CD14-positive monocyte (primary cell): ENCODE measurements around the gene PDZRN3. TPM values are rescaled to one million over a fixed set of nuclear protein-coding genes. Genes with fewer than 3 reads are reported as not detected.

Source experiments
- DNase-seq, 3 donors: peaks; one replicate each; pipeline ENCODE4 v3.0.0-alpha.2; 2011 to 2022
- H2AFZ ChIP-seq: 2 replicates; pipeline ENCODE4 v1.6.0; 2012; ENCODE audit warnings: mild to moderate bottlenecking, low read depth, low read length, inconsistent platforms; ENCODE audit not compliant: insufficient read depth, poor library complexity, severe bottlenecking
- H3K27ac ChIP-seq, 2 donors: 1 replicate in 1 of 2; 2 replicates in 1 of 2; pipeline ENCODE4 v1.5.1; 2012 to 2013; ENCODE audit warnings: low read length in 2 of 2, control low read depth in 1 of 2, inconsistent platforms in 1 of 2, low read depth in 1 of 2, mild to moderate bottlenecking in 1 of 2
- H3K27me3 ChIP-seq, 2 donors: one replicate each; pipeline versions ENCODE4 v1.6.0 to v1.6.1; 2011 to 2013; ENCODE audit warnings: low read length in 2 of 2; ENCODE audit not compliant: control insufficient read depth in 2 of 2, insufficient read depth in 2 of 2
- H3K36me3 ChIP-seq, 2 donors: replicated peaks in 1 of 2; 1 replicate in 1 of 2; 2 replicates in 1 of 2; pipeline versions ENCODE4 v1.5.1 to v1.6.1; 2012 to 2013; ENCODE audit warnings: low read length in 2 of 2, control low read depth in 1 of 2, inconsistent platforms in 1 of 2, mild to moderate bottlenecking in 1 of 2; ENCODE audit not compliant: insufficient read depth in 2 of 2, control insufficient read depth in 1 of 2
- H3K4me1 ChIP-seq, 2 donors: 1 replicate in 1 of 2; 2 replicates in 1 of 2; pipeline versions ENCODE4 v1.5.1 to v1.6.1; 2012 to 2013; ENCODE audit warnings: low read length in 2 of 2, control low read depth in 1 of 2, inconsistent platforms in 1 of 2, mild to moderate bottlenecking in 1 of 2, moderate library complexity in 1 of 2; ENCODE audit not compliant: insufficient read depth in 2 of 2, control insufficient read depth in 1 of 2
- H3K4me2 ChIP-seq: replicated peaks from 2 replicates; pipeline ENCODE3; 2012; ENCODE audit warnings: low read length, moderate library complexity, mild to moderate bottlenecking; ENCODE audit not compliant: poor library complexity, severe bottlenecking; ENCODE audit errors: extremely low read depth
- H3K4me3 ChIP-seq, 3 experiments: fragments of 200-600 bp in 1 of 3; sonication (generic) in 1 of 3; replicated peaks in 1 of 3; 1 replicate in 2 of 3; 2 replicates in 1 of 3; pipeline ENCODE4 v1.5.1; 2011 to 2013; ENCODE audit warnings: low read length in 3 of 3, mild to moderate bottlenecking in 3 of 3, control low read depth in 2 of 3, low read depth in 2 of 3, inconsistent platforms in 1 of 3, moderate library complexity in 1 of 3
- H3K79me2 ChIP-seq: 2 replicates; pipeline ENCODE4 v1.6.0; 2012; ENCODE audit warnings: mild to moderate bottlenecking, control low read depth, inconsistent platforms, low read length, moderate library complexity; ENCODE audit not compliant: insufficient read depth
- H3K9ac ChIP-seq: 2 replicates; pipeline ENCODE4 v1.6.0; 2017; ENCODE audit warnings: low read length, mild to moderate bottlenecking; ENCODE audit not compliant: insufficient read depth, poor library complexity, severe bottlenecking
- H3K9me3 ChIP-seq, 2 donors: replicated peaks in 1 of 2; 1 replicate in 1 of 2; 2 replicates in 1 of 2; pipeline versions ENCODE4 v1.5.1 to v1.6.1; 2012 to 2013; ENCODE audit warnings: low read length in 2 of 2, control low read depth in 1 of 2; ENCODE audit not compliant: control insufficient read depth in 1 of 2, insufficient read depth in 1 of 2
- H4K20me1 ChIP-seq: 2 replicates; pipeline ENCODE4 v1.6.0; 2012; ENCODE audit warnings: mild to moderate bottlenecking, low read length, control low read depth, moderate library complexity; ENCODE audit not compliant: insufficient read depth
- H3K27ac Mint-ChIP-seq, 7 donors: one replicate each; pipeline ENCODE4 v1.8.0; 2020; ENCODE audit warnings: mild to moderate bottlenecking in 7 of 7, mixed read lengths in 7 of 7, moderate library complexity in 6 of 7, inconsistent platforms in 2 of 7
- H3K27me3 Mint-ChIP-seq, 3 donors: one replicate each; pipeline ENCODE4 v1.8.0; 2021 to 2022; ENCODE audit warnings: low read depth in 3 of 3, mild to moderate bottlenecking in 3 of 3, mixed read lengths in 3 of 3, moderate library complexity in 3 of 3, inconsistent platforms in 1 of 3
- H3K36me3 Mint-ChIP-seq, 2 donors: one replicate each; pipeline ENCODE4 v1.8.0; 2020; ENCODE audit warnings: mixed read lengths in 2 of 2, inconsistent platforms in 1 of 2, mild to moderate bottlenecking in 1 of 2
- H3K4me1 Mint-ChIP-seq: one replicate; pipeline ENCODE4 v1.8.0; 2020; ENCODE audit warnings: mild to moderate bottlenecking, mixed read lengths
- H3K4me3 Mint-ChIP-seq, 2 donors: one replicate each; pipeline ENCODE4 v1.8.0; 2020; ENCODE audit warnings: mild to moderate bottlenecking in 2 of 2, mixed read lengths in 2 of 2, moderate library complexity in 1 of 2
- H3K9me3 Mint-ChIP-seq, 7 donors: one replicate each; pipeline ENCODE4 v1.8.0; 2020 to 2022; ENCODE audit warnings: mixed read lengths in 7 of 7, mild to moderate bottlenecking in 6 of 7, moderate library complexity in 6 of 7, inconsistent platforms in 2 of 7
- WGBS: methylation state at CpG from one replicate; pipeline ENCODE4 v1.1.5; 2013; ENCODE audit warnings: missing lambda C conversion rate; ENCODE audit not compliant: insufficient coverage; 5-methylcytosine and 5-hydroxymethylcytosine counted together
- intact Hi-C, 2 donors: fragments of 100-400 bp; cut with micrococcal nuclease; formaldehyde crosslinking; loops; one replicate each; pipeline versions ENCODE4 v1.15.0 to v1.15.1; 2023
- polyA plus RNA-seq, 3 donors: library from polyadenylated mRNA; depleted of rRNA in 1 of 3; unstranded in 2 of 3; stranded (reverse) in 1 of 3; fragments of 300-500 nt in 2 of 3; fragments of >200 nt in 1 of 3; fragmentation: Illumina TruSeq in 2 of 3; gene quantifications; 1 replicate in 2 of 3; 2 replicates in 1 of 3; pipeline ENCODE4 v1.2.3, GENCODE V29; 2012 to 2021
- TF ChIP-seq, protein P1 (sequence below): fragments of 200-600 bp; IDR thresholded peaks from one replicate; pipeline ENCODE4 v1.8.0; 2022; ENCODE audit warnings: antibody characterized with exemption, mild to moderate bottlenecking

The PDZRN3 gene
- polyA plus RNA-seq, 3 donors: not detected

GRCh38 chr3:73616056-73616455 is 8.7 kb downstream of the PDZRN3 start:
- H3K27me3 Mint-ChIP-seq: peaks cover 0 to 1% (median 0%) of the 10 kb centered on the region in 3 donors
- no peaks in the 10 kb centered on the region for H3K36me3 Mint-ChIP-seq
- TF ChIP-seq, protein P1, sequence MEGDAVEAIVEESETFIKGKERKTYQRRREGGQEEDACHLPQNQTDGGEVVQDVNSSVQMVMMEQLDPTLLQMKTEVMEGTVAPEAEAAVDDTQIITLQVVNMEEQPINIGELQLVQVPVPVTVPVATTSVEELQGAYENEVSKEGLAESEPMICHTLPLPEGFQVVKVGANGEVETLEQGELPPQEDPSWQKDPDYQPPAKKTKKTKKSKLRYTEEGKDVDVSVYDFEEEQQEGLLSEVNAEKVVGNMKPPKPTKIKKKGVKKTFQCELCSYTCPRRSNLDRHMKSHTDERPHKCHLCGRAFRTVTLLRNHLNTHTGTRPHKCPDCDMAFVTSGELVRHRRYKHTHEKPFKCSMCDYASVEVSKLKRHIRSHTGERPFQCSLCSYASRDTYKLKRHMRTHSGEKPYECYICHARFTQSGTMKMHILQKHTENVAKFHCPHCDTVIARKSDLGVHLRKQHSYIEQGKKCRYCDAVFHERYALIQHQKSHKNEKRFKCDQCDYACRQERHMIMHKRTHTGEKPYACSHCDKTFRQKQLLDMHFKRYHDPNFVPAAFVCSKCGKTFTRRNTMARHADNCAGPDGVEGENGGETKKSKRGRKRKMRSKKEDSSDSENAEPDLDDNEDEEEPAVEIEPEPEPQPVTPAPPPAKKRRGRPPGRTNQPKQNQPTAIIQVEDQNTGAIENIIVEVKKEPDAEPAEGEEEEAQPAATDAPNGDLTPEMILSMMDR: no peak
- 100% methylated on average over 3 of the region's 3 CpGs for WGBS
- no peaks in the 10 kb centered on the region for H3K4me1 ChIP-seq
- H3K4me2 ChIP-seq: no peak overlapping the region
- no peaks in the 10 kb centered on the region for H3K36me3 ChIP-seq
- H3K4me3 Mint-ChIP-seq: no peak overlapping the region
- no peaks in the 10 kb centered on the region for H3K9me3 ChIP-seq
- H3K27ac ChIP-seq: no peak overlapping the region
- H3K27me3 ChIP-seq: no peaks in the 10 kb centered on the region
- DNase-seq: no peak
- H2AFZ ChIP-seq: no peak overlapping the region
- no peak overlapping the region for H3K9ac ChIP-seq
- H4K20me1 ChIP-seq: no peaks in the 10 kb centered on the region
- no peak overlapping the region for H3K27ac Mint-ChIP-seq
- H3K4me1 Mint-ChIP-seq: no peaks in the 10 kb centered on the region
- no peak overlapping the region for H3K4me3 ChIP-seq
- peaks cover 0 to 1% (median 0%) of the 10 kb centered on the region in 7 donors for H3K9me3 Mint-ChIP-seq
- H3K79me2 ChIP-seq: no peaks in the 10 kb centered on the region
- intact Hi-C loops: no loop called here

DNA sequence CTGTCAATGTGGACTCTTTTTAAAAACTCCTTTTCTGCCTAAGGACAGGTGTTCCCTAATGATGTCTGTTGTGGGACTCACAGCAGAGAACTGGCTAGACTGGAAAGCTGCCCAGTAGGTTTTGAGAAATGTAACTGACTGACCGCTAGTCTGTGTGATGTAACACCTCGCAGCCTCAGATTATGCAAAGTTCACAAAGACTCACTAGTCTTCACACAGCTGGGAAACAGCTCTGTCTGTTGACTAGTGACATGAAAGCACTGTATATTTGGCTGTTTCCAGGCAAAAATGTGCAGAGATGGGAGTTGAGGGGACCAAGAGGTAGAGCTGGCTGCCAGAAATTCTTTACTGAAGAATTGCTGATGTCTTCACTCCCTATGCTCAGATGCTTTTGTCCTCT is 10.3 kb downstream of the PDZRN3 start:
- H3K36me3 Mint-ChIP-seq: no peaks in the 10 kb centered on the region

More for the DNA sequence above, 10.3 kb downstream of the PDZRN3 start:
- no peaks in the 10 kb centered on the region for H3K79me2 ChIP-seq
- H3K9me3 Mint-ChIP-seq: peaks cover 0 to 1% (median 0%) of the 10 kb centered on the region in 7 donors
- TF ChIP-seq, protein P1: no peak
- no peak overlapping the region for H3K27ac Mint-ChIP-seq
- no peaks in the 10 kb centered on the region for H4K20me1 ChIP-seq
- no peak overlapping the region for H2AFZ ChIP-seq
- no peaks in the 10 kb centered on the region for H3K9me3 ChIP-seq
- no peak overlapping the region for H3K4me2 ChIP-seq
- no peaks in the 10 kb centered on the region for H3K27me3 ChIP-seq
- no peak for DNase-seq
- H3K4me3 ChIP-seq: no peak overlapping the region
- no peak overlapping the region for H3K4me3 Mint-ChIP-seq
- no peaks in the 10 kb centered on the region for H3K36me3 ChIP-seq
- H3K4me1 Mint-ChIP-seq: no peaks in the 10 kb centered on the region
- peaks cover 0 to 1% (median 0%) of the 10 kb centered on the region in 3 donors for H3K27me3 Mint-ChIP-seq
- no peaks in the 10 kb centered on the region for H3K4me1 ChIP-seq
- no peak overlapping the region for H3K9ac ChIP-seq
- WGBS: no CpG with 5 or more reads among the region's 2 CpGs
- intact Hi-C loops: no loop called here
- no peak overlapping the region for H3K27ac ChIP-seq
